PC-3 (cell line): ENCODE data around the gene OTOS. TPM values are rescaled to one million over a fixed set of nuclear protein-coding genes. Genes with fewer than 3 reads are reported as not detected.

ENCODE experiments used
- ATAC-seq: fragments of 200-7000 bp; cut with Tn5 transposase; 2 replicates; pipeline ENCODE4 v1.9.1; 2020; ENCODE audit warnings: mild to moderate bottlenecking, moderate library complexity
- BruUV-seq: library from RNA; stranded (reverse); fragments of 400-500 nt; replicated peaks from 2 replicates; lab custom pipeline; 2021; lab: Mats Ljungman, UMichigan
- CTCF ChIA-PET: fragments of 300-600 bp; sonication (Branson Sonifier 250); formaldehyde crosslinking; loops from one replicate; lab custom pipeline; 2022; ENCODE audit warnings: antibody characterized with exemption; lab: Charles Lee
- POLR2A ChIA-PET: fragments of 300-600 bp; sonication (Branson Sonifier 250); formaldehyde crosslinking; loops from one replicate; lab custom pipeline; 2022; ENCODE audit warnings: antibody characterized with exemption; ENCODE audit not compliant: unreplicated experiment; lab: Charles Lee
- DNase-seq: peaks from one replicate; pipeline ENCODE4 v3.0.0-alpha.2; 2015
- H2AFZ ChIP-seq: fragments of 300-600 bp; sonication (generic); 2 replicates; pipeline ENCODE4 v1.6.0; 2016; ENCODE audit warnings: antibody characterized with exemption, low read length
- H3F3A ChIP-seq: fragments of 300-600 bp; sonication (generic); one replicate; pipeline ENCODE4 v1.6.0; 2017; ENCODE audit warnings: antibody characterized with exemption, low read length, control low read depth, mild to moderate bottlenecking; ENCODE audit not compliant: unreplicated experiment
- H3K27ac ChIP-seq: fragments of 300-600 bp; sonication (generic); 2 replicates; pipeline ENCODE4 v1.5.1; 2016; ENCODE audit warnings: mild to moderate bottlenecking, low read length
- H3K27me3 ChIP-seq: fragments of 300-600 bp; sonication (generic); 2 replicates; pipeline ENCODE4 v1.6.1; 2016; ENCODE audit warnings: low read length, mixed read lengths
- H3K36me3 ChIP-seq: fragments of 300-600 bp; sonication (generic); 2 replicates; pipeline ENCODE4 v1.6.1; 2016; ENCODE audit warnings: low read depth, mixed run types, low read length, mixed read lengths
- H3K4me1 ChIP-seq: fragments of 300-600 bp; sonication (generic); 2 replicates; pipeline ENCODE4 v1.5.1; 2016; ENCODE audit warnings: low read length; ENCODE audit not compliant: insufficient read depth
- H3K4me2 ChIP-seq: fragments of 300-600 bp; sonication (generic); 2 replicates; pipeline ENCODE4 v1.6.0; 2016; ENCODE audit warnings: low read length
- H3K4me3 ChIP-seq: fragments of 300-600 bp; sonication (generic); 2 replicates; pipeline ENCODE4 v1.5.1; 2016; ENCODE audit warnings: mild to moderate bottlenecking, low read length, mixed read lengths
- H3K79me2 ChIP-seq: fragments of 300-600 bp; sonication (generic); 2 replicates; pipeline ENCODE4 v1.6.1; 2017; ENCODE audit warnings: low read length, mixed read lengths
- H3K9ac ChIP-seq: fragments of 300-600 bp; sonication (generic); 2 replicates; pipeline ENCODE4 v1.6.0; 2016; ENCODE audit warnings: mild to moderate bottlenecking, low read length
- H3K9me2 ChIP-seq: fragments of 300-600 bp; sonication (generic); replicated peaks from 2 replicates; pipeline ENCODE4 v1.6.1; 2016; ENCODE audit warnings: mixed run types, low read length, mixed read lengths
- H3K9me3 ChIP-seq: fragments of 300-600 bp; sonication (generic); 2 replicates; pipeline ENCODE4 v1.6.1; 2016; ENCODE audit warnings: low read length, mixed read lengths
- H4K20me1 ChIP-seq: fragments of 300-600 bp; sonication (generic); 2 replicates; pipeline ENCODE4 v1.6.1; 2016; ENCODE audit warnings: low read length, mixed read lengths
- CTCF ChIP-seq: fragments of 300-600 bp; sonication (generic); conservative IDR thresholded peaks from 2 replicates; pipeline ENCODE4 v1.5.1; 2017; ENCODE audit warnings: antibody characterized with exemption, low read depth, mild to moderate bottlenecking, low read length
- EZH2 ChIP-seq: fragments of 300-600 bp; sonication (generic); IDR thresholded peaks from one replicate; pipeline ENCODE4 v1.6.1; 2017; ENCODE audit warnings: antibody characterized with exemption, mild to moderate bottlenecking, low read length; ENCODE audit not compliant: unreplicated experiment
- EZH2phosphoT487 ChIP-seq: fragments of 300-600 bp; sonication (generic); IDR thresholded peaks from 2 replicates; pipeline ENCODE4 v1.6.1; 2018; ENCODE audit warnings: mild to moderate bottlenecking, antibody characterized with exemption, low read length, borderline replicate concordance
- intact Hi-C: fragments of 100-400 bp; cut with micrococcal nuclease; formaldehyde crosslinking; loops from 2 replicates; pipeline ENCODE4 v1.9.0; 2023
- total RNA-seq: library from RNA; depleted of rRNA; stranded (reverse); fragments of >200 nt; gene quantifications from 2 replicates; pipeline ENCODE4 v1.2.3, GENCODE V29; 2014

OTOS gene
- total RNA-seq, 1 experiment from 2014 or later: not detected

GRCh38 chr2:240129731-240130392 lies 10.6 kb downstream of the OTOS start:
- H3K4me1 ChIP-seq: peaks cover 6% of the 10 kb centered on the region
- H3K4me3 ChIP-seq: no peak overlapping the region
- H3K4me2 ChIP-seq: no peak overlapping the region
- H3K27me3 ChIP-seq: no peaks in the 10 kb centered on the region
- no TSS peak for BruUV-seq
- H4K20me1 ChIP-seq: peaks cover 4% of the 10 kb centered on the region; the same call in 1 of the 2 replicates
- ChIA-PET POLR2A (no interaction called here), CTCF (no interaction called here)
- H3K27ac ChIP-seq: no peak overlapping the region
- intact Hi-C loops: no loop called here
- H3F3A ChIP-seq: no peaks in the 10 kb centered on the region
- H2AFZ ChIP-seq: no peak overlapping the region
- H3K36me3 ChIP-seq: peaks cover 22% of the 10 kb centered on the region
- no peaks in the 10 kb centered on the region for H3K9me2 ChIP-seq
- no peak overlapping the region for H3K9ac ChIP-seq
- peaks cover 14% of the 10 kb centered on the region for H3K79me2 ChIP-seq
- DNase-seq (no peak), ATAC-seq (no peak)
- H3K9me3 ChIP-seq: no peaks in the 10 kb centered on the region
- no peak for TF ChIP-seq EZH2phosphoT487
- TF ChIP-seq CTCF: no peak
- no peak for TF ChIP-seq EZH2

GRCh38 chr2:240129311-240129710 lies 11.1 kb downstream of the OTOS start:
- no peak for DNase-seq
- no TSS peak for BruUV-seq
- Histone ChIP-seq H3K27me3 (no peaks in the 10 kb centered on the region), H3K9ac (no peak overlapping the region), H2AFZ (no peak overlapping the region), H3K9me2 (no peaks in the 10 kb centered on the region), H3K4me1 (peaks cover under 1% of the 10 kb centered on the region; the same call in 1 of the 2 replicates), H3K36me3 (peaks cover 22% of the 10 kb centered on the region), H4K20me1 (no peaks in the 10 kb centered on the region; the same call in 1 of the 2 replicates), H3K9me3 (no peaks in the 10 kb centered on the region), H3K79me2 (peaks cover 8% of the 10 kb centered on the region), H3F3A (no peaks in the 10 kb centered on the region), H3K27ac (no peak overlapping the region), H3K4me2 (no peak overlapping the region), H3K4me3 (no peak overlapping the region)
- no peak for ATAC-seq
- no peak for TF ChIP-seq EZH2
- TF ChIP-seq EZH2phosphoT487: no peak
- no peak for TF ChIP-seq CTCF
- intact Hi-C loops: no loop called here
- ChIA-PET POLR2A (no interaction called here), CTCF (no interaction called here)

- H3K27me3 ChIP-seq: no peaks in the 10 kb centered on the region
- POLR2A ChIA-PET: no interaction called here
- no peak for DNase-seq
- H3K9ac ChIP-seq: no peak overlapping the region
- H3K4me3 ChIP-seq: no peak overlapping the region
- TF ChIP-seq EZH2phosphoT487: no peak
- TF ChIP-seq CTCF: no peak
- no peak for TF ChIP-seq EZH2
- no peak for ATAC-seq
- H3K79me2 ChIP-seq: peaks cover 2% of the 10 kb centered on the region
- no peak overlapping the region for H3K4me2 ChIP-seq
- H3K4me1 ChIP-seq: no peaks in the 10 kb centered on the region
- no peak overlapping the region for H2AFZ ChIP-seq
- H3F3A ChIP-seq: no peaks in the 10 kb centered on the region
- no peaks in the 10 kb centered on the region for H4K20me1 ChIP-seq
- H3K9me2 ChIP-seq: no peaks in the 10 kb centered on the region
- H3K9me3 ChIP-seq: no peaks in the 10 kb centered on the region
- CTCF ChIA-PET: no interaction called here
- intact Hi-C loops: no loop called here
- no TSS peak for BruUV-seq
- peaks cover 22% of the 10 kb centered on the region for H3K36me3 ChIP-seq
- no peak overlapping the region for H3K27ac ChIP-seq
These were observed 11.8 kb downstream of the OTOS start for GRCh38 chr2:240128608-240129145.
